ENCODE results near the gene TBC1D1. TPM values are rescaled to one million over a fixed set of nuclear protein-coding genes. Genes with fewer than 3 reads are reported as not detected.

The TBC1D1 gene
- total RNA-seq, 1 donor from 2014 or later, result 113 TPM

- no peak for TF ChIP-seq CTCF (conservative IDR thresholded peaks at IDR 0.05)
- Mint-ChIP-seq H3K9me3 (no peaks in the 10 kb centered on the region), H3K36me3 (ENCODE audit: low read depth) (peaks cover 2% of the 10 kb centered on the region), H3K27me3 (ENCODE audit: low read depth) (no peaks in the 10 kb centered on the region), H3K4me3 (no peak overlapping the region), H3K4me1 (peaks cover 33% of the 10 kb centered on the region), H3K27ac (ENCODE audit: unreplicated experiment) (no peak overlapping the region)
- no peak for DNase-seq (ENCODE audit: low read depth, low spot score)
Observed at GRCh38 chr4:38060829-38061431, 170.0 kb downstream of the TBC1D1 start.

- H3K4me3 Mint-ChIP-seq, result peak overlapping the region; percentile 54
- peak; percentile 95 for TF ChIP-seq CTCF (conservative IDR thresholded peaks at IDR 0.05)
- peak; percentile 82 for DNase-seq (ENCODE audit: low read depth, low spot score)
- no peaks in the 10 kb centered on the region for H3K9me3 Mint-ChIP-seq
- H3K27ac Mint-ChIP-seq (ENCODE audit: unreplicated experiment), result peak overlapping the region; percentile 79
- peaks cover 33% of the 10 kb centered on the region for H3K4me1 Mint-ChIP-seq
- no peaks in the 10 kb centered on the region for H3K27me3 Mint-ChIP-seq (ENCODE audit: low read depth)
- peaks cover 2% of the 10 kb centered on the region for H3K36me3 Mint-ChIP-seq (ENCODE audit: low read depth)
Observed at GRCh38 chr4:38062088-38062775, 171.3 kb downstream of the TBC1D1 start.

- Mint-ChIP-seq H3K4me3 (no peak overlapping the region), H3K9me3 (no peaks in the 10 kb centered on the region), H3K27me3 (ENCODE audit: low read depth) (no peaks in the 10 kb centered on the region), H3K36me3 (ENCODE audit: low read depth) (peaks cover 2% of the 10 kb centered on the region), H3K4me1 (peaks cover 33% of the 10 kb centered on the region), H3K27ac (ENCODE audit: unreplicated experiment) (peak overlapping the region; percentile 82)
- no peak for DNase-seq (ENCODE audit: low read depth, low spot score)
- TF ChIP-seq CTCF (conservative IDR thresholded peaks at IDR 0.05), result no peak
Observed at GRCh38 chr4:38062776-38063097, 171.9 kb downstream of the TBC1D1 start.

GRCh38 chr4:38065176-38065575 lies 174.3 kb downstream of the TBC1D1 start:
- H3K9me3 Mint-ChIP-seq, result no peaks in the 10 kb centered on the region
- H3K27ac Mint-ChIP-seq (ENCODE audit: unreplicated experiment), result no peak overlapping the region
- no peak overlapping the region for H3K4me3 Mint-ChIP-seq
- no peaks in the 10 kb centered on the region for H3K27me3 Mint-ChIP-seq (ENCODE audit: low read depth)
- no peak for DNase-seq (ENCODE audit: low read depth, low spot score)
- TF ChIP-seq CTCF (conservative IDR thresholded peaks at IDR 0.05), result no peak
- peaks cover 38% of the 10 kb centered on the region for H3K4me1 Mint-ChIP-seq
- peaks cover 15% of the 10 kb centered on the region for H3K36me3 Mint-ChIP-seq (ENCODE audit: low read depth)

GRCh38 chr4:38065900-38066299 lies 175.0 kb downstream of the TBC1D1 start:
- no peak for TF ChIP-seq CTCF (conservative IDR thresholded peaks at IDR 0.05)
- H3K4me1 Mint-ChIP-seq, result peaks cover 42% of the 10 kb centered on the region
- H3K36me3 Mint-ChIP-seq (ENCODE audit: low read depth), result peaks cover 13% of the 10 kb centered on the region
- no peaks in the 10 kb centered on the region for H3K9me3 Mint-ChIP-seq
- H3K27me3 Mint-ChIP-seq (ENCODE audit: low read depth), result no peaks in the 10 kb centered on the region
- H3K27ac Mint-ChIP-seq (ENCODE audit: unreplicated experiment), result no peak overlapping the region
- DNase-seq (ENCODE audit: low read depth, low spot score), result no peak
- no peak overlapping the region for H3K4me3 Mint-ChIP-seq
